Fibroblast of mammary gland (primary cell): Measurements from ENCODE around the gene TLK1.

Source experiments
- DNase-seq: peaks from one replicate; pipeline ENCODE4 v3.0.0-alpha.2; 2010; ENCODE audit warnings: low read depth
- H3K4me3 ChIP-seq: 2 replicates; pipeline ENCODE4 v1.5.1; 2011; ENCODE audit warnings: low read depth, mild to moderate bottlenecking, low read length, moderate library complexity; ENCODE audit not compliant: control insufficient read depth
- TF ChIP-seq, protein P1 (sequence below): conservative IDR thresholded peaks from 2 replicates; pipeline ENCODE4 v1.5.1; 2011; ENCODE audit warnings: low read depth, low read length, inconsistent platforms; ENCODE audit not compliant: control insufficient read depth, insufficient read depth

Gene TLK1

GRCh38 chr2:171160119-171160955 is at the start of gene TLK1:
TLK1 (minus strand) TSS chr2:171160893; CDS start chr2:171160428, 465 bp downstream.
- DNase-seq = peak; percentile 53
- TF ChIP-seq, protein P1, sequence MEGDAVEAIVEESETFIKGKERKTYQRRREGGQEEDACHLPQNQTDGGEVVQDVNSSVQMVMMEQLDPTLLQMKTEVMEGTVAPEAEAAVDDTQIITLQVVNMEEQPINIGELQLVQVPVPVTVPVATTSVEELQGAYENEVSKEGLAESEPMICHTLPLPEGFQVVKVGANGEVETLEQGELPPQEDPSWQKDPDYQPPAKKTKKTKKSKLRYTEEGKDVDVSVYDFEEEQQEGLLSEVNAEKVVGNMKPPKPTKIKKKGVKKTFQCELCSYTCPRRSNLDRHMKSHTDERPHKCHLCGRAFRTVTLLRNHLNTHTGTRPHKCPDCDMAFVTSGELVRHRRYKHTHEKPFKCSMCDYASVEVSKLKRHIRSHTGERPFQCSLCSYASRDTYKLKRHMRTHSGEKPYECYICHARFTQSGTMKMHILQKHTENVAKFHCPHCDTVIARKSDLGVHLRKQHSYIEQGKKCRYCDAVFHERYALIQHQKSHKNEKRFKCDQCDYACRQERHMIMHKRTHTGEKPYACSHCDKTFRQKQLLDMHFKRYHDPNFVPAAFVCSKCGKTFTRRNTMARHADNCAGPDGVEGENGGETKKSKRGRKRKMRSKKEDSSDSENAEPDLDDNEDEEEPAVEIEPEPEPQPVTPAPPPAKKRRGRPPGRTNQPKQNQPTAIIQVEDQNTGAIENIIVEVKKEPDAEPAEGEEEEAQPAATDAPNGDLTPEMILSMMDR = no peak

DNA sequence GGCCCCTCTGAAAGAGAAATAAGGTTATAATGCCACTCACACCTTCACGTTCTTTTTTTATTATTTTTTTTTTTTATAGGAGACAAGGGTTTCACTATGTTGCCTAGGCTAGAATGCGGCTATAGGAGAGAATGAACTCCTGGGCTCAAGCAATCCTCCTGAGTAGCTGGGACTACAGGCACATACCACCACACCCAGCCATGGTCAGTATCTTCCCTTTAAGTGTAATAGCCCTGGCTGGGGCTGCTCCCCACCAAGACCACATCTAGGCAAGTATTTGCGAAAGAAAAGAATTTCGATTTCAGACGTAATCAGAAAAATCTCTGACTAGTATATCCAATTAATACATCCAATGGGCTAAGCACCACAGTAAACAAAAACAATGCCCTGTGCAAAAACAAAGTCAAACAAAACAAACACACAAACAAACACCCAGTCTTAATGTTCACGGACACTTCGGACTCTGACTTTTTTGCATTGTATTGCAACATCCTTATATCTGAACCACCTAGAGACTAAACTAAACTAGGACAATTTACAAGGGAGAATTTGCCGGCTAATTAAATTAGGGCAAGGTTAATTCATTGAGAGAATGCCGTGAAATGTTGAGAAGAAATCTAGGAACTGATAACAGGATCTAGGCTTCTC is 49.6 kb upstream of the TLK1 start:
- TF ChIP-seq, protein P1 = no peak
- DNase-seq = no peak
- H3K4me3 ChIP-seq = no peak overlapping the region

More at GRCh38 chr2:171160119-171160955, at the start of gene TLK1:
- peak within 1 kb of the TSS; percentile 77 for H3K4me3 ChIP-seq

DNA sequence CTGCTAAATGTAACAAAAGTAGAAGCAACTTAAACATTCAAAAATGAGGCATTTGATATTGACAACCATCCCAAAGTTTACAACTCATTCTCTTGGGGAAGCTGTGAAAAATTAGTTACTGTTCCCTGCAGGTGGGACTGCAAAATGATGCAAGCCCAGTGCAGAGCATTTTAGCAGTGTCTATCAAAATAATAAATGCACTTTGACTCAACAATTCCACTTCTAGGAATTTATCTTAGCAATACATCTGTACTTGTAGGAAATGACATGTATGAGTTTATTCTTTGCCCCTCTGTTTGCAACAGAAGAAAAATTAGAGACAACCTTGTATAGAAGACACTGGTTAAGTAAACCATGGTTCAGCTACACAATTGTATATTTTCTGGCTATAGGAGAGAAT is 48.0 kb upstream of the TLK1 start:
- TF ChIP-seq, protein P1 = no peak
- no peak overlapping the region for H3K4me3 ChIP-seq
- no peak for DNase-seq

GRCh38 chr2:171206422-171207115 is 45.9 kb upstream of the TLK1 start:
- no peak for DNase-seq
- TF ChIP-seq, protein P1 = no peak
- H3K4me3 ChIP-seq = no peak overlapping the region

DNA sequence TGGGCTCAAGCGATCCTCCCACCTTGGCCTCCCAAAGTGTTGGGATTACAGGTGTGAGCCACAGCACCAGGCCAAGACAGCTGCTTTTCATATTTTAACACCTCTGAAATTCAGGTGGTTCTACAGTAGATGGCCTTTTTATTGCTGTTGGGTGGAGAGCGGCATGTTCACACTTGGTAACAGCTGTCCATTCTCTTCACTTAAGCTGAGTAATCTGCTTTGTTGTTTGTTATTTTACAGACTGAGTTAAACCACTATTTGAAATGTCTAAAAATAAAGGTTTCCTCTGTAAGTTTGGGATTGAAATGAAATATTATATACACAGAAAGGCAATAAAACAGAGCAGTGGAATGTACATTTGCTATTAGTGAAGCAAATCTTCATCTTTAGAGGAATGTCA is 44.9 kb upstream of the TLK1 start:
- TF ChIP-seq, protein P1 = no peak
- no peak overlapping the region for H3K4me3 ChIP-seq
- no peak for DNase-seq

DNA sequence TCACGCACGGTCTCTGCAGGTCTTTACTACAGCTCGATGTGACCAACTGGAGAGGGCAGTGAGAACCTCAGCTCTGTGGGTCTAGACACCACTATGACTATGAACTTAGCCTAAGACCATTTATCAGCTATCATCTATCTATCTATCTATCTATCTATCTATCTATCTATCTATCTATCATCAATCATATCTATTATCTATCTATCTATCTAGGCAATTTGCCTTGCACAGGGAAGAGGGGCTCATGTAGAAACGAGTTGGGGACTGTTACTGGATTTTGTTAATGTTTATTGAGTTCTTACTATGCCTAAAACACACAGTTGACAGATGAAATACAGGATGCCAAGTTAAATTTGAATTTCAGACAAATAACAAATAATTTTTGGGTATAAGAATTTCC is 41.1 kb upstream of the TLK1 start:
- TF ChIP-seq, protein P1 = no peak
- no peak overlapping the region for H3K4me3 ChIP-seq
- no peak for DNase-seq
